Epithelial cell of esophagus (primary cell): ENCODE measurements around the gene GABBR2.

ENCODE experiments used
- DNase-seq: peaks from one replicate; pipeline ENCODE4 v3.0.0; 2010; ENCODE audit warnings: low read depth
- H3K4me3 ChIP-seq: 2 replicates; pipeline ENCODE4 v1.5.1; 2011; ENCODE audit warnings: mild to moderate bottlenecking, low read length, control low read depth
- CTCF ChIP-seq: IDR thresholded peaks from 2 replicates; pipeline ENCODE4 v1.5.1; 2011; ENCODE audit warnings: low read depth, mild to moderate bottlenecking, low read length, control low read depth, inconsistent platforms; ENCODE audit not compliant: insufficient read depth; ENCODE audit errors: missing control alignments

Gene GABBR2

GRCh38 chr9:98732801-98733200, 24.1 kb upstream of the GABBR2 start:
- no peak for TF ChIP-seq CTCF
- H3K4me3 ChIP-seq, result no peak overlapping the region
- peak; percentile 84 for DNase-seq

- no peak for TF ChIP-seq CTCF
- DNase-seq, result no peak
- H3K4me3 ChIP-seq, result no peak overlapping the region
Measured at GRCh38 chr9:98732091-98732490, 23.4 kb upstream of the GABBR2 start.

GRCh38 chr9:98730871-98731270, 22.1 kb upstream of the GABBR2 start:
- TF ChIP-seq CTCF, result no peak
- no peak for DNase-seq
- H3K4me3 ChIP-seq, result no peak overlapping the region

GRCh38 chr9:98728500-98728899, 19.8 kb upstream of the GABBR2 start:
- DNase-seq, result no peak
- TF ChIP-seq CTCF, result no peak
- no peak overlapping the region for H3K4me3 ChIP-seq

- TF ChIP-seq CTCF, result no peak
- no peak for DNase-seq
- no peak overlapping the region for H3K4me3 ChIP-seq
Measured at GRCh38 chr9:98727428-98727827, 18.7 kb upstream of the GABBR2 start.

GRCh38 chr9:98726735-98727134, 18.0 kb upstream of the GABBR2 start:
- DNase-seq, result no peak
- H3K4me3 ChIP-seq, result no peak overlapping the region
- no peak for TF ChIP-seq CTCF

- H3K4me3 ChIP-seq, result no peak overlapping the region
- no peak for TF ChIP-seq CTCF
- no peak for DNase-seq
Measured at GRCh38 chr9:98724810-98725530, 16.2 kb upstream of the GABBR2 start.
